ENCODE measurements around the gene TEKT5.
"Not testable (repeated sequence)": the region's sequence is repeated elsewhere in the genome, so short reads cannot be mapped to it uniquely, and the experiment has no call there.

Gene TEKT5

DNA sequence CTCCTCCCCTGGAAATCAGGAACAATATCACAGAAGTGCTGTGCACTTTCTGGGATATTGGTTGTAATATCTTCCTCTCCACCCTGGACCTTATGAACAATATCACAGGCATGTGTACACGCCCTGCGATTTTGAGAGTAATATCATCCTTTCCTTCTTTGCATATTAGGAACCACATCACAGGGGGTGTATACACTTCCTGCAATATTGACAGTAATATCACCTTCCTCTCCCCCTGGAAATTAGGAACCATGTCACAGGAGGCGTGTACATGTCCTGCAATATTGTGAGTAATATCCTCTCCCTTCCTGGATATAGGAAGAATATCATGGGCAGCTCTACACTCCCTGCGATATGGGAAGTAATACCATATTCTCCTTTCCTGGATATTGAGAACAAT is 14.2 kb upstream of the TEKT5 start:
- H3K4me3 Mint-ChIP-seq, result no peak overlapping the region
- peaks cover 4% of the 10 kb centered on the region for H3K27me3 Mint-ChIP-seq
- H3K36me3 Mint-ChIP-seq (ENCODE audit: low read depth), result no peaks in the 10 kb centered on the region
- no peaks in the 10 kb centered on the region for H3K4me1 Mint-ChIP-seq (ENCODE audit: low read depth)
- no peak overlapping the region for H3K27ac Mint-ChIP-seq
- H3K9me3 Mint-ChIP-seq, result no peaks in the 10 kb centered on the region
- intact Hi-C loops (cut with micrococcal nuclease), result no loop called here

GRCh38 chr16:10699756-10700155 is 5.0 kb upstream of the TEKT5 start:
- H3K4me3 Mint-ChIP-seq, result no peak overlapping the region
- H3K9me3 Mint-ChIP-seq, result no peaks in the 10 kb centered on the region
- H3K27ac Mint-ChIP-seq, result no peak overlapping the region
- no peaks in the 10 kb centered on the region for H3K27me3 Mint-ChIP-seq
- H3K36me3 Mint-ChIP-seq (ENCODE audit: low read depth), result no peaks in the 10 kb centered on the region
- no peaks in the 10 kb centered on the region for H3K4me1 Mint-ChIP-seq (ENCODE audit: low read depth)
- intact Hi-C loops (cut with micrococcal nuclease), result no loop called here

DNA sequence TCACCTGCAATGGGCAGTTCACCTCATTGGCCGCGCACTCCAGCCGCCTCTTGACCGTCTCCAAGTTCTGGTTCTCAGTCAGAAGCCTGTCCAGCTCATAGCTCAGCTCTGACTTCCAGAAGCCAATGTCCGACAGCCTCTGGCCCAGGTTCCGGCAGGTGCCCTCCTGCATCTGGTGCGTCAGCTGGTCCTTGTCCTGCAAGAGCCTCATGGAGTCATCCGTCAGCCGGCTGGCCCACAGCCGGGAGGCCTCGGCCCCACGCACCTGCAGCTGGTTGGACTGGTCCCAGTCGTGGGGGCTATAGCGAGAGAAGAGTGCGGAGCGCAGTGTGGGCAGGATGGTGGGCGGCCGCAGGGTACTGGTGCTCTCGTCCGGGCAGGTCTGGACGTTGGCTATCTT is 424 bp downstream of the TEKT5 start:
- no peaks in the 10 kb centered on the region for H3K36me3 Mint-ChIP-seq (ENCODE audit: low read depth)
- intact Hi-C loops (cut with micrococcal nuclease), result no loop called here
- H3K9me3 Mint-ChIP-seq, result peaks cover 6% of the 10 kb centered on the region
- no peak overlapping the region for H3K4me3 Mint-ChIP-seq
- H3K27ac Mint-ChIP-seq, result no peak overlapping the region
- H3K27me3 Mint-ChIP-seq, result peaks cover 2% of the 10 kb centered on the region
- H3K4me1 Mint-ChIP-seq (ENCODE audit: low read depth), result no peaks in the 10 kb centered on the region

GRCh38 chr16:10693889-10694288 is 841 bp downstream of the TEKT5 start:
- H3K27ac Mint-ChIP-seq, result no peak overlapping the region
- H3K9me3 Mint-ChIP-seq, result peaks cover 6% of the 10 kb centered on the region
- no peaks in the 10 kb centered on the region for H3K4me1 Mint-ChIP-seq (ENCODE audit: low read depth)
- no peak overlapping the region for H3K4me3 Mint-ChIP-seq
- H3K36me3 Mint-ChIP-seq (ENCODE audit: low read depth), result no peaks in the 10 kb centered on the region
- peaks cover 2% of the 10 kb centered on the region for H3K27me3 Mint-ChIP-seq
- intact Hi-C loops (cut with micrococcal nuclease), result no loop called here

GRCh38 chr16:10692470-10692869 is 2.3 kb downstream of the TEKT5 start:
- intact Hi-C loops (cut with micrococcal nuclease), result no loop called here
- H3K4me1 Mint-ChIP-seq (ENCODE audit: low read depth), result no peaks in the 10 kb centered on the region
- peaks cover 6% of the 10 kb centered on the region for H3K9me3 Mint-ChIP-seq
- peaks cover 2% of the 10 kb centered on the region for H3K27me3 Mint-ChIP-seq
- no peaks in the 10 kb centered on the region for H3K36me3 Mint-ChIP-seq (ENCODE audit: low read depth)
- H3K4me3 Mint-ChIP-seq, result no peak overlapping the region
- H3K27ac Mint-ChIP-seq, result no peak overlapping the region

- Mint-ChIP-seq H3K27me3 (peaks cover 13% of the 10 kb centered on the region), H3K9me3 (peaks cover 6% of the 10 kb centered on the region), H3K4me1 (ENCODE audit: low read depth) (no peaks in the 10 kb centered on the region), H3K4me3 (no peak overlapping the region), H3K36me3 (ENCODE audit: low read depth) (no peaks in the 10 kb centered on the region), H3K27ac (no peak overlapping the region)
- intact Hi-C loops (cut with micrococcal nuclease), result no loop called here
Measured at GRCh38 chr16:10688726-10689125, 6.0 kb downstream of the TEKT5 start.

DNA sequence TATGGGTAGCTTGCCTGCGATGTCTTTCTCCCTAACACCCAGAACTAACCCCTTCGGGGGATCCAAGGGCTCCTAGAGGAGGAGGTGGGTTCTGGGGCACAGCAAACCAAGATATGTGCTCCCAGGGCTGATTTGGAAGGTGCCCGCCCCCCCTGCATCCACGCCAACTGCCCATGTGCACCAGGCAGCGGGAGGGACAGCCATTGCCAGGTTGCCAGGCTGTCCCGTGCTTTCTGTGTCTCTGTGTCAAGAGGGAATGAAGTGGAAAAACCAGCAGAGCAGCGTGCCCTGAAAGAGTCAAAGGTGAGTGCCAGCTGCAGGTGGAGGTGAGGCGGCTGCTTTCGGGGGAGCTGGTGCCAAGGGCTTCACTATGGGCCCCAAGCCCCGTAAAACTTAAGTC is 6.4 kb downstream of the TEKT5 start:
- Mint-ChIP-seq H3K9me3 (peaks cover 6% of the 10 kb centered on the region), H3K36me3 (ENCODE audit: low read depth) (no peaks in the 10 kb centered on the region), H3K4me1 (ENCODE audit: low read depth) (no peaks in the 10 kb centered on the region), H3K4me3 (no peak overlapping the region), H3K27ac (no peak overlapping the region), H3K27me3 (peaks cover 13% of the 10 kb centered on the region)
- intact Hi-C loops (cut with micrococcal nuclease), result no loop called here

DNA sequence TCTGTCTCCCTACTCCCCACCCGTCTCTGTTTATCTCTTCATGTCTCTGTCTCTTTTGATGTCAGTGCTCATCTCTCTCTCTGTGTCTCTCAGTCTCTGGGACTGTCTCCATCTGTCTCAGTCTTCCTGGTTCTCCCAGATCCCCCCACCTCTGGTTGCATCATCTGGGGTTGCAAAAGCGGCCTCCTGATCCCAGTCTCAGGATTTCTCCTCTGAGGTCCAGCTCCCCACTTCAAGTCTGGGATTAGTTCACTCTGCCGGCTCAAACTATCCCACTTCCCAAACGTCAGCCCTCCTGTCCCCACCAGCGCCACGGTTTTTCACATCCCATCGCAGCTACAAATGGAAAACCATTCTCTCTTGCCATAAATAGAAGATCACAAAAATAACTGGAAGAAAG is 9.0 kb downstream of the TEKT5 start:
- Mint-ChIP-seq H3K27me3 (peaks cover 14% of the 10 kb centered on the region), H3K27ac (no peak overlapping the region), H3K4me1 (ENCODE audit: low read depth) (no peaks in the 10 kb centered on the region), H3K4me3 (no peak overlapping the region), H3K36me3 (ENCODE audit: low read depth) (no peaks in the 10 kb centered on the region), H3K9me3 (no peaks in the 10 kb centered on the region)
- intact Hi-C loops (cut with micrococcal nuclease), result no loop called here

- intact Hi-C loops (cut with micrococcal nuclease), result no loop called here
- no peaks in the 10 kb centered on the region for H3K9me3 Mint-ChIP-seq
- H3K36me3 Mint-ChIP-seq (ENCODE audit: low read depth), result no peaks in the 10 kb centered on the region
- H3K27ac Mint-ChIP-seq, result no peak overlapping the region
- no peak overlapping the region for H3K4me3 Mint-ChIP-seq
- H3K4me1 Mint-ChIP-seq (ENCODE audit: low read depth), result no peaks in the 10 kb centered on the region
- peaks cover 16% of the 10 kb centered on the region for H3K27me3 Mint-ChIP-seq
Measured at GRCh38 chr16:10684511-10685151, 10.1 kb downstream of the TEKT5 start.

DNA sequence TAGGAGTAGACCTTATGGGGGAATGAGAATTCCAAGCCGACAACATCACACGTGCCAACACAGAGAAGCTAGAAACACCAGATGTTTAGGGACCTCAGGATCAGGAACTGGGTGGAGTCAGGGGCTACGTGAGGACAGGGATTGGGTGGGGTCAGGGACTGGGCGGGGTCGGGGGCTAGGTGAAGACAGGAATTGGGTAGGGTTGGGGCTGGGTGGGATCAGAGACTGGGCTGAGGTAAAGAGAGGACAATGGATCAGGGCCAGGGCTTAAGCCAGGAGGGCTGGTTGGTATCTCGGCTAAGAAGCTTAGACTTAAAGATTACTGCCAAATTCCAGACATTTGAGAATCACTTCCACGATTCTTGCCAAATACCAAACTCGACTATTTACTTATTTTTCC is 11.6 kb downstream of the TEKT5 start:
- Mint-ChIP-seq H3K27ac (no peak overlapping the region), H3K36me3 (ENCODE audit: low read depth) (no peaks in the 10 kb centered on the region), H3K4me1 (ENCODE audit: low read depth) (no peaks in the 10 kb centered on the region), H3K9me3 (no peaks in the 10 kb centered on the region), H3K4me3 (no peak overlapping the region), H3K27me3 (peaks cover 17% of the 10 kb centered on the region)
- intact Hi-C loops (cut with micrococcal nuclease), result no loop called here

DNA sequence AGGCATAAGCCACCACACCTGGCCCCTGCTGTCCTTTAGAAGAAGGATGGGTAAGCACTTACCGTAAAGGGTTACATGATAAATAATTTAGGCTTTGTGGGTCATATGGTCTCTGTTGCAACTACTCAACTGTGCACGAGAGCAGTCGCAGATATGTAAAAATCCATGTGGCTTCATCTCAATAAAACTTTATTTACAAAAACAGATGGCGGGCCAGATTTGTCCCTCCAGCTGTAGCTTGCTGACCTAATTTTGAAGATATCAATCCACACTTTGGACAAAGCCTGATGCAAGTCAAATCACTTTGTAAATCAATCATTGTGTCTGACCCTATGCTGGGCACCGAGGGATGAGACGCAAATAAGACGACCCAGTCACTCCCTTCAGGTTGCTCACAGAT is 12.1 kb downstream of the TEKT5 start:
- Mint-ChIP-seq H3K27ac (no peak overlapping the region), H3K36me3 (ENCODE audit: low read depth) (no peaks in the 10 kb centered on the region), H3K4me3 (no peak overlapping the region), H3K4me1 (ENCODE audit: low read depth) (no peaks in the 10 kb centered on the region), H3K27me3 (peaks cover 19% of the 10 kb centered on the region), H3K9me3 (no peaks in the 10 kb centered on the region)
- intact Hi-C loops (cut with micrococcal nuclease), result no loop called here

DNA sequence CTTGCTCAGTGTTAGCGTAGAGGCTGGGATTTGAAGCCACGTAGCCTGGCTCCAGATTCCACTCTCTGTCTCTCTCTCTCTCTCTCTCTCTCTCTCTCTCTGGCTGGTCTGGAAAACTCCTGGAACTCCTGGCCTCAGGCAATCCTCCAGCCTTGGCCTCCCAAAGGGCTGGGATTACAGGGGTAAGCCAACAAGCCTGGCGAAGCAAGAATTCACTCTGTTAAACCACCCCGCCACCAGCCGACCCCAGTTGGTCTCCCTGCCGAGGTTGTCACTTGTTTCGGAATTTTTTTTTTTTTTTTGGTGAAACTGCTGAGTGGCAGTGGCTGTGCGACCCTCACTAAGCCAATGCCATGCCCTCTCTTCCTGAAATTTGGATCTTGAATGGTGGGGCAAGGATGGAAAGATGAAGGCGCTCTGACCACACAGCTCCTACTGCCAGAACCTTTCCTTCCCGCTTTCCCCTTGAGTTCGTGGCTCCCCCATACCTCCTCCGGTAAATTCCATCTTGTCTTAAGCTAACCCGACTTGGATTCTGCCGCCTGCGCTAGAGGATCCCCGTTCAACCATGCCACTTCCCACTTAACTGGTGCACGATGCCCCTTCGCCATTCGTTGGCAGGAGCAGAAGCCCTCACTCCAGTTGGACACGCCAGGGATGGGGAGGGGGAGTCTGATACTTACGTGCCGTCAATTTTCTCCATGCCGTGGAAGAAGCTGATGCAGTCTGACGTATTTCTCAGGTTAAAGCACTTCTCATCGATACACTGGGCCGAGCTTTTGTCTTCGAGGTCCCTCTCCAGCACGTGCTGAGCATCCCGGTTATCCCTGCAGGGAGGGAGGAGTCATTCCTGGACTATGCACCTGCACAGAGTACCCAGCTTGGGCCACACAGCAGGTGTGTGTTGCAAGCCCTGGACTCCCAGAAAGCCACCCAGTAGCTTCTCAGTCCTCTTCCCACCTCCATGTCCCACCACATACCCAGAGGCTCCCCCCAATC is 13.1 kb downstream of the TEKT5 start:
- H3K27ac Mint-ChIP-seq, result no peak overlapping the region
- H3K4me1 Mint-ChIP-seq (ENCODE audit: low read depth), result no peaks in the 10 kb centered on the region
- no peaks in the 10 kb centered on the region for H3K9me3 Mint-ChIP-seq
- H3K36me3 Mint-ChIP-seq (ENCODE audit: low read depth), result no peaks in the 10 kb centered on the region
- H3K4me3 Mint-ChIP-seq, result no peak overlapping the region
- intact Hi-C loops (cut with micrococcal nuclease), result no loop called here
- peaks cover 19% of the 10 kb centered on the region for H3K27me3 Mint-ChIP-seq

DNA sequence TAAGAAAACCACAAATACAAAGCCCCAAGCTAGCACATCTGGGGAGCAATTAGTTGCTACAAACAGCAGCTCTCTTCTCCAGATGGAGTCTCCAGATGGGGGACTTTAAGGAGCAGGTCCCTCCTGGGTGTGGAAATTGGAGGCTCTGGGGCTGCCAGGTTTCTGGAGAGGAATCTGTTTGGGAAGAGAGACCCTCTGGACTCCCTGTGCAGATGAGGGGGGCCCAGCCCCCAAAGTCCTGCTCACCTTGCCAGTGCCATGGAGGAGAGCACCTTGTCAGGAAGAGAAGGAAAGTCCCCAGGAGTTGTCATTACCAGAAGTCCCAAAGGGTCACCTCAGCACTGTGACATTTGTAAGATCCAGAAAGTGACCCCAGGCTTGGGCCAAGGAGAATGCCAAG is 14.8 kb downstream of the TEKT5 start:
- no peaks in the 10 kb centered on the region for H3K36me3 Mint-ChIP-seq (ENCODE audit: low read depth)
- no peak overlapping the region for H3K4me3 Mint-ChIP-seq
- no peaks in the 10 kb centered on the region for H3K9me3 Mint-ChIP-seq

GRCh38 chr16:10679441-10679840 is 15.3 kb downstream of the TEKT5 start:
- H3K36me3 Mint-ChIP-seq (ENCODE audit: low read depth); H3K9me3 Mint-ChIP-seq; H3K4me1 Mint-ChIP-seq (ENCODE audit: low read depth); H3K4me3 Mint-ChIP-seq; H3K27ac Mint-ChIP-seq; intact Hi-C loops (cut with micrococcal nuclease): not testable (repeated sequence)
- H3K27me3 Mint-ChIP-seq, result peaks cover 12% of the 10 kb centered on the region

More for the DNA sequence above, 14.8 kb downstream of the TEKT5 start:
- Mint-ChIP-seq H3K4me1 (ENCODE audit: low read depth) (no peaks in the 10 kb centered on the region), H3K27me3 (peaks cover 12% of the 10 kb centered on the region), H3K27ac (no peak overlapping the region)
- intact Hi-C loops (cut with micrococcal nuclease), result no loop called here
